Neural cell (in vitro differentiated cells): ENCODE data around the gene AMPD2.

Experiments
- CTCF ChIP-seq: fragments of 450-650 bp; IDR thresholded peaks from 2 replicates; pipeline ENCODE4 v1.5.1; 2014; ENCODE audit warnings: antibody characterized with exemption, mild to moderate bottlenecking, moderate library complexity; ENCODE audit not compliant: poor library complexity, severe bottlenecking
- EP300 ChIP-seq: fragments of 450-650 bp; conservative IDR thresholded peaks from 2 replicates; pipeline ENCODE4 v1.6.1; 2014; ENCODE audit warnings: antibody characterized with exemption, mild to moderate bottlenecking, moderate library complexity; ENCODE audit not compliant: poor library complexity, severe bottlenecking
- MXI1 ChIP-seq: fragments of 450-650 bp; conservative IDR thresholded peaks from 2 replicates; pipeline ENCODE4 v1.6.1; 2014; ENCODE audit warnings: antibody characterized with exemption, mild to moderate bottlenecking; ENCODE audit not compliant: poor library complexity, severe bottlenecking
- REST ChIP-seq: IDR thresholded peaks from 2 replicates; pipeline ENCODE4 v1.6.1; 2012; ENCODE audit warnings: borderline replicate concordance

GRCh38 chr1:109643385-109644230, 24.0 kb downstream of the AMPD2 start:
- TF ChIP-seq REST (no peak), MXI1 (no peak), EP300 (no peak), CTCF (no peak)
